Caco-2 (cell line): ENCODE data around the gene UBE2N. TPM values are rescaled to one million over a fixed set of nuclear protein-coding genes. Genes with fewer than 3 reads are reported as not detected.
A peak's percentile ranks its signal among the peaks of the same experiment; 100 is the strongest.

Experiments
- BruUV-seq: library from RNA; stranded (reverse); fragments of 400-500 nt; replicated peaks from 2 replicates; lab custom pipeline; 2021; lab: Mats Ljungman, UMichigan
- CTCF ChIA-PET: fragments of 300-600 bp; sonication (Branson Sonifier 250); formaldehyde crosslinking; loops from one replicate; lab custom pipeline; 2022; ENCODE audit warnings: antibody characterized with exemption; lab: Charles Lee
- POLR2A ChIA-PET: fragments of 300-600 bp; sonication (Branson Sonifier 250); formaldehyde crosslinking; loops from one replicate; lab custom pipeline; 2022; ENCODE audit warnings: antibody characterized with exemption; lab: Charles Lee
- DNase-seq, 2 experiments: peaks; one replicate each; pipeline versions ENCODE4 v3.0.0 to v3.0.0-alpha.2; 2020 to 2022
- H3K27me3 ChIP-seq: replicated peaks from 2 replicates; pipeline ENCODE4 v1.6.0; 2011; ENCODE audit warnings: low read length; ENCODE audit not compliant: control insufficient read depth, insufficient read depth
- H3K36me3 ChIP-seq: 2 replicates; pipeline ENCODE4 v1.5.1; 2011; ENCODE audit warnings: low read length; ENCODE audit not compliant: control insufficient read depth, insufficient read depth
- H3K4me1 ChIP-seq: fragments of 250-450 bp; sonication (Bioruptor Pico); 2 replicates; pipeline ENCODE4 v1.5.1; 2020; ENCODE audit warnings: mild to moderate bottlenecking
- H3K4me3 ChIP-seq: 2 replicates; pipeline ENCODE4 v1.5.1; 2011; ENCODE audit warnings: low read depth, mild to moderate bottlenecking, control low read depth, low read length
- H3K9me3 ChIP-seq: fragments of 250-450 bp; sonication (Bioruptor Pico); 2 replicates; pipeline ENCODE4 v1.5.1; 2020; ENCODE audit warnings: mild to moderate bottlenecking, moderate library complexity
- H3K27ac Mint-ChIP-seq: one replicate; pipeline ENCODE4 v1.8.0; 2022; ENCODE audit warnings: mixed read lengths; ENCODE audit not compliant: unreplicated experiment
- H3K27me3 Mint-ChIP-seq: one replicate; pipeline ENCODE4 v1.8.0; 2022; ENCODE audit warnings: mixed read lengths; ENCODE audit not compliant: insufficient read depth, unreplicated experiment
- H3K36me3 Mint-ChIP-seq: one replicate; pipeline ENCODE4 v1.8.0; 2022; ENCODE audit warnings: mild to moderate bottlenecking, mixed read lengths; ENCODE audit not compliant: insufficient read depth, unreplicated experiment
- H3K4me1 Mint-ChIP-seq: one replicate; pipeline ENCODE4 v1.8.0; 2022; ENCODE audit warnings: low read depth, mixed read lengths; ENCODE audit not compliant: unreplicated experiment
- H3K4me3 Mint-ChIP-seq: one replicate; pipeline ENCODE4 v1.8.0; 2022; ENCODE audit warnings: mild to moderate bottlenecking, moderate library complexity, mixed read lengths; ENCODE audit not compliant: unreplicated experiment
- H3K9me3 Mint-ChIP-seq: one replicate; pipeline ENCODE4 v1.8.0; 2022; ENCODE audit warnings: mixed read lengths; ENCODE audit not compliant: unreplicated experiment
- CTCF ChIP-seq, 2 experiments: fragments of 200-600 bp in 1 of 2; IDR thresholded peaks; 1 replicate in 1 of 2; 2 replicates in 1 of 2; pipeline versions ENCODE4 v1.5.1 to v1.8.0; 2011 to 2022; ENCODE audit warnings: antibody characterized with exemption in 1 of 2, control low read depth in 1 of 2, inconsistent platforms in 1 of 2, low read depth in 1 of 2, low read length in 1 of 2, mild to moderate bottlenecking in 1 of 2, moderate library complexity in 1 of 2; ENCODE audit not compliant: insufficient read depth in 1 of 2, severe bottlenecking in 1 of 2, unreplicated experiment in 1 of 2
- intact Hi-C: fragments of 100-400 bp; cut with micrococcal nuclease; formaldehyde crosslinking; loops from one replicate; pipeline ENCODE4 v1.10.0; 2022; ENCODE audit not compliant: unreplicated experiment
- total RNA-seq: library from RNA; stranded (reverse); gene quantifications from 2 replicates; pipeline ENCODE4 v1.2.3, GENCODE V29; 2022

The UBE2N gene
- total RNA-seq, 1 experiment from 2014 or later, result 153 TPM

GRCh38 chr12:93380480-93381121, 61.1 kb downstream of the UBE2N start:
- peak overlapping the region; percentile 83 for H3K4me3 ChIP-seq
- ChIA-PET CTCF (interaction anchor here (1.0 to 1.5 kb wide), 3 partner anchors 253 to 393 kb away, joined by 4 to 5 read pairs (median 4); no protein-coding TSS in a partner anchor), POLR2A (interaction anchor here (0.6 to 0.9 kb wide), 2 partner anchors 33 to 65 kb away, joined by 5 to 6 read pairs; no protein-coding TSS in a partner anchor)
- no peaks in the 10 kb centered on the region for H3K27me3 ChIP-seq
- no peak for DNase-seq
- H3K4me1 Mint-ChIP-seq, result peaks cover 24% of the 10 kb centered on the region
- peaks cover 86% of the 10 kb centered on the region for H3K36me3 Mint-ChIP-seq
- no peak for TF ChIP-seq CTCF (IDR thresholded peaks at IDR 0.05; ENCODE audit: insufficient read depth in 1 of 2, low read depth in 1 of 2, low read length in 1 of 2, severe bottlenecking in 1 of 2, unreplicated experiment in 1 of 2)
- no peaks in the 10 kb centered on the region for H3K9me3 ChIP-seq
- no TSS peak for BruUV-seq
- H3K4me3 Mint-ChIP-seq, result peak overlapping the region; percentile 80
- no peaks in the 10 kb centered on the region; the same call in 1 of the 2 replicates for H3K36me3 ChIP-seq
- H3K27ac Mint-ChIP-seq, result peak overlapping the region; percentile 90
- H3K4me1 ChIP-seq, result peaks cover 29% of the 10 kb centered on the region
- intact Hi-C loops, result loop anchor here (1.0 to 2.0 kb wide), 2 partner anchors 293 to 394 kb away; no protein-coding TSS in a partner anchor
- no peaks in the 10 kb centered on the region for H3K9me3 Mint-ChIP-seq
- no peaks in the 10 kb centered on the region for H3K27me3 Mint-ChIP-seq

- Mint-ChIP-seq H3K27ac (peak overlapping the region; percentile 90), H3K4me1 (peaks cover 18% of the 10 kb centered on the region), H3K27me3 (no peaks in the 10 kb centered on the region), H3K36me3 (peaks cover 80% of the 10 kb centered on the region), H3K9me3 (no peaks in the 10 kb centered on the region), H3K4me3 (peak overlapping the region; percentile 80)
- no peak for DNase-seq
- no TSS peak for BruUV-seq
- intact Hi-C loops, result loop anchor here (1.0 to 5.0 kb wide), 4 partner anchors 203 to 453 kb away; partner anchors contain the start of gene EEA1
- H3K4me1 ChIP-seq, result peaks cover 26% of the 10 kb centered on the region
- ChIA-PET POLR2A (interaction anchor here (0.6 kb wide), 1 partner anchor 34 kb away, joined by 6 read pairs; no protein-coding TSS in a partner anchor), CTCF (interaction anchor here (0.8 to 1.5 kb wide), 3 partner anchors 213 to 392 kb away, joined by 3 to 5 read pairs (median 4); no protein-coding TSS in a partner anchor)
- no peaks in the 10 kb centered on the region for H3K27me3 ChIP-seq
- no peaks in the 10 kb centered on the region for H3K9me3 ChIP-seq
- H3K4me3 ChIP-seq, result peak overlapping the region; percentile 83
- TF ChIP-seq CTCF (IDR thresholded peaks at IDR 0.05; ENCODE audit: insufficient read depth in 1 of 2, low read depth in 1 of 2, low read length in 1 of 2, severe bottlenecking in 1 of 2, unreplicated experiment in 1 of 2), result no peak
- H3K36me3 ChIP-seq, result no peaks in the 10 kb centered on the region; the same call in 1 of the 2 replicates
Observed at GRCh38 chr12:93379981-93380361, 61.8 kb downstream of the UBE2N start.

GRCh38 chr12:93379326-93379980, 62.3 kb downstream of the UBE2N start:
- peaks cover 31% of the 10 kb centered on the region for H3K4me1 ChIP-seq
- no peak for DNase-seq
- ChIA-PET CTCF (interaction anchor here (0.7 to 0.8 kb wide), 2 partner anchors 63 to 212 kb away, joined by 3 to 4 read pairs; no protein-coding TSS in a partner anchor), POLR2A (no interaction called here)
- H3K36me3 ChIP-seq, result no peaks in the 10 kb centered on the region; the same call in 1 of the 2 replicates
- H3K27me3 ChIP-seq, result no peaks in the 10 kb centered on the region
- H3K27ac Mint-ChIP-seq, result peak overlapping the region; percentile 90
- H3K4me1 Mint-ChIP-seq, result peaks cover 18% of the 10 kb centered on the region
- intact Hi-C loops, result loop anchor here (5.0 kb wide), 2 partner anchors 202 to 452 kb away; partner anchors contain the start of gene EEA1
- H3K27me3 Mint-ChIP-seq, result no peaks in the 10 kb centered on the region
- H3K9me3 Mint-ChIP-seq, result no peaks in the 10 kb centered on the region
- peak overlapping the region; percentile 83 for H3K4me3 ChIP-seq
- H3K36me3 Mint-ChIP-seq, result peaks cover 77% of the 10 kb centered on the region
- H3K9me3 ChIP-seq, result no peaks in the 10 kb centered on the region
- BruUV-seq, result TSS peak; percentile 47
- TF ChIP-seq CTCF (IDR thresholded peaks at IDR 0.05; ENCODE audit: insufficient read depth in 1 of 2, low read depth in 1 of 2, low read length in 1 of 2, severe bottlenecking in 1 of 2, unreplicated experiment in 1 of 2), result no peak
- peak overlapping the region; percentile 80 for H3K4me3 Mint-ChIP-seq
